Right lobe of liver (tissue), 4 donors: Measurements from ENCODE around the gene GNB3.

ENCODE experiments used
- POLR2A ChIP-seq: fragments of 450-650 bp; IDR thresholded peaks from one replicate; pipeline ENCODE4 v1.6.1; 2017; ENCODE audit warnings: antibody characterized with exemption, mild to moderate bottlenecking
- TF ChIP-seq, protein P1 (sequence below), 4 donors: fragments of 200-600 bp in 3 of 4; fragments of 450-650 bp in 1 of 4; IDR thresholded peaks; one replicate each; pipeline versions ENCODE4 v1.5.1 to v1.8.0; 2016 to 2022; ENCODE audit warnings: antibody characterized with exemption in 4 of 4, mild to moderate bottlenecking in 2 of 4
- donor health status: DM: no; HTN: no; CAD: no.
- donor health status: DM: no; HTN: no; CAD: no.
- donor health status: DM: no; HTN: yes; CAD: no.

- TF ChIP-seq, protein P1, sequence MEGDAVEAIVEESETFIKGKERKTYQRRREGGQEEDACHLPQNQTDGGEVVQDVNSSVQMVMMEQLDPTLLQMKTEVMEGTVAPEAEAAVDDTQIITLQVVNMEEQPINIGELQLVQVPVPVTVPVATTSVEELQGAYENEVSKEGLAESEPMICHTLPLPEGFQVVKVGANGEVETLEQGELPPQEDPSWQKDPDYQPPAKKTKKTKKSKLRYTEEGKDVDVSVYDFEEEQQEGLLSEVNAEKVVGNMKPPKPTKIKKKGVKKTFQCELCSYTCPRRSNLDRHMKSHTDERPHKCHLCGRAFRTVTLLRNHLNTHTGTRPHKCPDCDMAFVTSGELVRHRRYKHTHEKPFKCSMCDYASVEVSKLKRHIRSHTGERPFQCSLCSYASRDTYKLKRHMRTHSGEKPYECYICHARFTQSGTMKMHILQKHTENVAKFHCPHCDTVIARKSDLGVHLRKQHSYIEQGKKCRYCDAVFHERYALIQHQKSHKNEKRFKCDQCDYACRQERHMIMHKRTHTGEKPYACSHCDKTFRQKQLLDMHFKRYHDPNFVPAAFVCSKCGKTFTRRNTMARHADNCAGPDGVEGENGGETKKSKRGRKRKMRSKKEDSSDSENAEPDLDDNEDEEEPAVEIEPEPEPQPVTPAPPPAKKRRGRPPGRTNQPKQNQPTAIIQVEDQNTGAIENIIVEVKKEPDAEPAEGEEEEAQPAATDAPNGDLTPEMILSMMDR (IDR thresholded peaks at IDR 0.05), result no peak
- no peak for TF ChIP-seq POLR2A
Observed at GRCh38 chr12:6842075-6842474, 1.4 kb downstream of the GNB3 start.
